Keratinocyte (primary cell): ENCODE data around the gene MTUS2.

Experiments
- EZH2 ChIP-seq: IDR thresholded peaks from one replicate; pipeline ENCODE4 v1.6.1; 2012; ENCODE audit warnings: inconsistent platforms, mild to moderate bottlenecking, low read length, moderate library complexity
- TF ChIP-seq, protein P1 (sequence below), 3 experiments: IDR thresholded peaks in 1 of 3; conservative IDR thresholded peaks in 1 of 3; optimal IDR thresholded peaks in 1 of 3; 2 replicates in 2 of 3; 3 replicates in 1 of 3; pipeline versions ENCODE3 to v1.5.1; 2011; ENCODE audit warnings: low read length in 3 of 3, mild to moderate bottlenecking in 3 of 3, moderate library complexity in 2 of 3, control low read depth in 1 of 3, inconsistent platforms in 1 of 3; ENCODE audit not compliant: insufficient read depth in 2 of 3; ENCODE audit errors: extremely low read depth in 1 of 3

- TF ChIP-seq, protein P1, sequence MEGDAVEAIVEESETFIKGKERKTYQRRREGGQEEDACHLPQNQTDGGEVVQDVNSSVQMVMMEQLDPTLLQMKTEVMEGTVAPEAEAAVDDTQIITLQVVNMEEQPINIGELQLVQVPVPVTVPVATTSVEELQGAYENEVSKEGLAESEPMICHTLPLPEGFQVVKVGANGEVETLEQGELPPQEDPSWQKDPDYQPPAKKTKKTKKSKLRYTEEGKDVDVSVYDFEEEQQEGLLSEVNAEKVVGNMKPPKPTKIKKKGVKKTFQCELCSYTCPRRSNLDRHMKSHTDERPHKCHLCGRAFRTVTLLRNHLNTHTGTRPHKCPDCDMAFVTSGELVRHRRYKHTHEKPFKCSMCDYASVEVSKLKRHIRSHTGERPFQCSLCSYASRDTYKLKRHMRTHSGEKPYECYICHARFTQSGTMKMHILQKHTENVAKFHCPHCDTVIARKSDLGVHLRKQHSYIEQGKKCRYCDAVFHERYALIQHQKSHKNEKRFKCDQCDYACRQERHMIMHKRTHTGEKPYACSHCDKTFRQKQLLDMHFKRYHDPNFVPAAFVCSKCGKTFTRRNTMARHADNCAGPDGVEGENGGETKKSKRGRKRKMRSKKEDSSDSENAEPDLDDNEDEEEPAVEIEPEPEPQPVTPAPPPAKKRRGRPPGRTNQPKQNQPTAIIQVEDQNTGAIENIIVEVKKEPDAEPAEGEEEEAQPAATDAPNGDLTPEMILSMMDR (optimal IDR thresholded peaks at IDR 0.05 in 1 of 3, IDR thresholded peaks at IDR 0.05 in 1 of 3, conservative IDR thresholded peaks at IDR 0.05 in 1 of 3; ENCODE audit: extremely low read depth in 1 of 3, insufficient read depth in 2 of 3, low read length in 3 of 3), result no peak
- TF ChIP-seq EZH2, result no peak
Observed at GRCh38 chr13:29382021-29382420, 561.9 kb downstream of the MTUS2 start.
